ENCODE measurements around the gene MRPL45.

MRPL45 gene

GRCh38 chr17:38350035-38350434 lies 53.1 kb downstream of the MRPL45 start:
- no CpG with 5 or more reads among the region's 2 CpGs for WGBS (ENCODE audit: extremely low coverage, insufficient coverage, low lambda C conversion rate)
- H3K56ac ChIP-seq (ENCODE audit: low read length) = peak overlapping the region; percentile 18
- H3K27ac ChIP-seq (ENCODE audit: low read depth, low read length) = no peak overlapping the region
- no peak overlapping the region for H3K4me3 ChIP-seq (ENCODE audit: low read length)
- H2BK120ac ChIP-seq (ENCODE audit: low read depth, low read length) = no peak overlapping the region
- DNase-seq = peak; percentile 41
- no peak overlapping the region for H2BK15ac ChIP-seq (replicated peaks; ENCODE audit: low read depth)
- H2AK5ac ChIP-seq (ENCODE audit: low read length) = no peak overlapping the region
- no peaks in the 10 kb centered on the region for H3K27me3 ChIP-seq (ENCODE audit: insufficient read depth, low read length, poor library complexity)
- no peak overlapping the region for H3K4me2 ChIP-seq (ENCODE audit: low read length)
- H3K4ac ChIP-seq (ENCODE audit: low read depth, low read length) = no peak overlapping the region
- H4K5ac ChIP-seq (ENCODE audit: low read length) = no peak overlapping the region
- H3K4me1 ChIP-seq (ENCODE audit: control insufficient read depth, low read depth, low read length) = peaks cover 7% of the 10 kb centered on the region
- H3K79me2 ChIP-seq (ENCODE audit: control insufficient read depth, insufficient read depth, low read length) = peaks cover 13% of the 10 kb centered on the region
- no peaks in the 10 kb centered on the region for H3K36me3 ChIP-seq (ENCODE audit: control insufficient read depth, insufficient read depth, low read length)
- no peak overlapping the region for H3K18ac ChIP-seq (ENCODE audit: low read length)
- no peak overlapping the region for H4K8ac ChIP-seq (ENCODE audit: low read depth, low read length)
- no peak overlapping the region for H3K23ac ChIP-seq (ENCODE audit: low read length)
- H3K79me1 ChIP-seq (ENCODE audit: low read length) = peaks cover 7% of the 10 kb centered on the region
- H2BK5ac ChIP-seq (ENCODE audit: low read length) = no peak overlapping the region
- H3K9ac ChIP-seq (ENCODE audit: low read length) = no peak overlapping the region

GRCh38 chr17:38351412-38352222 lies 54.6 kb downstream of the MRPL45 start, which contains the start of gene SOCS7:
SOCS7 (plus strand) TSS chr17:38351844; CDS start chr17:38352053, 209 bp downstream.
- peak; percentile 93 for DNase-seq
- H2AK5ac ChIP-seq (ENCODE audit: low read length) = no peak within 1 kb of the TSS
- peak within 1 kb of the TSS; percentile 45 for H3K27ac ChIP-seq (ENCODE audit: low read depth, low read length)
- H4K8ac ChIP-seq (ENCODE audit: low read depth, low read length) = no peak within 1 kb of the TSS
- no peak within 1 kb of the TSS for H2BK120ac ChIP-seq (ENCODE audit: low read depth, low read length)
- no peak within 1 kb of the TSS for H2BK15ac ChIP-seq (replicated peaks; ENCODE audit: low read depth)
- no peaks in the 10 kb centered on the region for H3K36me3 ChIP-seq (ENCODE audit: control insufficient read depth, insufficient read depth, low read length)
- H4K5ac ChIP-seq (ENCODE audit: low read length) = no peak within 1 kb of the TSS
- peak within 1 kb of the TSS; percentile 14 for H3K4me2 ChIP-seq (ENCODE audit: low read length)
- peaks cover 9% of the 10 kb centered on the region for H3K4me1 ChIP-seq (ENCODE audit: control insufficient read depth, low read depth, low read length)
- peaks cover 9% of the 10 kb centered on the region for H3K79me1 ChIP-seq (ENCODE audit: low read length)
- peak within 1 kb of the TSS; percentile 40 for H2BK5ac ChIP-seq (ENCODE audit: low read length)
- H3K23ac ChIP-seq (ENCODE audit: low read length) = peak within 1 kb of the TSS; percentile 57
- peaks cover 18% of the 10 kb centered on the region for H3K79me2 ChIP-seq (ENCODE audit: control insufficient read depth, insufficient read depth, low read length)
- peak within 1 kb of the TSS; percentile 91 for H3K18ac ChIP-seq (ENCODE audit: low read length)
- no CpG with 5 or more reads among the region's 84 CpGs for whole genome bisulfite sequencing (ENCODE audit: extremely low coverage, insufficient coverage, low lambda C conversion rate)
- H3K4ac ChIP-seq (ENCODE audit: low read depth, low read length) = peak within 1 kb of the TSS; percentile 85
- peak within 1 kb of the TSS; percentile 52 for H3K4me3 ChIP-seq (ENCODE audit: low read length)
- no peaks in the 10 kb centered on the region for H3K27me3 ChIP-seq (ENCODE audit: insufficient read depth, low read length, poor library complexity)
- H3K56ac ChIP-seq (ENCODE audit: low read length) = peak within 1 kb of the TSS; percentile 92
- peak within 1 kb of the TSS; percentile 88 for H3K9ac ChIP-seq (ENCODE audit: low read length)

- no peak overlapping the region for H4K5ac ChIP-seq (ENCODE audit: low read length)
- H3K4me1 ChIP-seq (ENCODE audit: control insufficient read depth, low read depth, low read length) = peaks cover 9% of the 10 kb centered on the region
- H3K56ac ChIP-seq (ENCODE audit: low read length) = peak overlapping the region; percentile 92
- peak overlapping the region; percentile 91 for H3K18ac ChIP-seq (ENCODE audit: low read length)
- H2BK120ac ChIP-seq (ENCODE audit: low read depth, low read length) = no peak overlapping the region
- H4K8ac ChIP-seq (ENCODE audit: low read depth, low read length) = no peak overlapping the region
- peak overlapping the region; percentile 52 for H3K4me3 ChIP-seq (ENCODE audit: low read length)
- peak overlapping the region; percentile 88 for H3K9ac ChIP-seq (ENCODE audit: low read length)
- peak overlapping the region; percentile 85 for H3K4ac ChIP-seq (ENCODE audit: low read depth, low read length)
- DNase-seq = peak; percentile 67
- H3K79me2 ChIP-seq (ENCODE audit: control insufficient read depth, insufficient read depth, low read length) = peaks cover 21% of the 10 kb centered on the region
- no peaks in the 10 kb centered on the region for H3K36me3 ChIP-seq (ENCODE audit: control insufficient read depth, insufficient read depth, low read length)
- H2AK5ac ChIP-seq (ENCODE audit: low read length) = no peak overlapping the region
- WGBS (ENCODE audit: extremely low coverage, insufficient coverage, low lambda C conversion rate) = no CpG with 5 or more reads among the region's 72 CpGs
- peaks cover 11% of the 10 kb centered on the region for H3K79me1 ChIP-seq (ENCODE audit: low read length)
- peak overlapping the region; percentile 4 for H3K4me2 ChIP-seq (ENCODE audit: low read length)
- H3K27me3 ChIP-seq (ENCODE audit: insufficient read depth, low read length, poor library complexity) = no peaks in the 10 kb centered on the region
- H2BK5ac ChIP-seq (ENCODE audit: low read length) = no peak overlapping the region
- peak overlapping the region; percentile 57 for H3K23ac ChIP-seq (ENCODE audit: low read length)
- H2BK15ac ChIP-seq (replicated peaks; ENCODE audit: low read depth) = no peak overlapping the region
- peak overlapping the region; percentile 45 for H3K27ac ChIP-seq (ENCODE audit: low read depth, low read length)
Observed at GRCh38 chr17:38352245-38353085, 55.5 kb downstream of the MRPL45 start.

GRCh38 chr17:38353086-38353604 lies 56.2 kb downstream of the MRPL45 start:
- Histone ChIP-seq H3K56ac (ENCODE audit: low read length) (peak overlapping the region; percentile 92), H3K79me2 (ENCODE audit: control insufficient read depth, insufficient read depth, low read length) (peaks cover 22% of the 10 kb centered on the region), H3K27ac (ENCODE audit: low read depth, low read length) (no peak overlapping the region), H3K4ac (ENCODE audit: low read depth, low read length) (no peak overlapping the region), H3K23ac (ENCODE audit: low read length) (no peak overlapping the region), H3K9ac (ENCODE audit: low read length) (peak overlapping the region; percentile 88), H2BK5ac (ENCODE audit: low read length) (no peak overlapping the region), H3K4me3 (ENCODE audit: low read length) (peak overlapping the region; percentile 52), H3K18ac (ENCODE audit: low read length) (no peak overlapping the region), H4K5ac (ENCODE audit: low read length) (no peak overlapping the region), H3K4me2 (ENCODE audit: low read length) (peak overlapping the region; percentile 4), H3K27me3 (ENCODE audit: insufficient read depth, low read length, poor library complexity) (no peaks in the 10 kb centered on the region), H3K79me1 (ENCODE audit: low read length) (peaks cover 11% of the 10 kb centered on the region), H2BK15ac (replicated peaks; ENCODE audit: low read depth) (no peak overlapping the region), H4K8ac (ENCODE audit: low read depth, low read length) (no peak overlapping the region), H2BK120ac (ENCODE audit: low read depth, low read length) (no peak overlapping the region), H3K36me3 (ENCODE audit: control insufficient read depth, insufficient read depth, low read length) (no peaks in the 10 kb centered on the region), H2AK5ac (ENCODE audit: low read length) (no peak overlapping the region), H3K4me1 (ENCODE audit: control insufficient read depth, low read depth, low read length) (peaks cover 9% of the 10 kb centered on the region)
- no peak for DNase-seq
- WGBS (ENCODE audit: extremely low coverage, insufficient coverage, low lambda C conversion rate) = no CpG with 5 or more reads among the region's 8 CpGs

- Histone ChIP-seq H3K4me1 (ENCODE audit: control insufficient read depth, low read depth, low read length) (peaks cover 9% of the 10 kb centered on the region), H3K4me2 (ENCODE audit: low read length) (no peak overlapping the region), H2BK15ac (replicated peaks; ENCODE audit: low read depth) (no peak overlapping the region), H3K79me2 (ENCODE audit: control insufficient read depth, insufficient read depth, low read length) (peaks cover 24% of the 10 kb centered on the region), H3K56ac (ENCODE audit: low read length) (no peak overlapping the region), H3K18ac (ENCODE audit: low read length) (no peak overlapping the region), H4K8ac (ENCODE audit: low read depth, low read length) (no peak overlapping the region), H4K5ac (ENCODE audit: low read length) (no peak overlapping the region), H3K23ac (ENCODE audit: low read length) (no peak overlapping the region), H2BK120ac (ENCODE audit: low read depth, low read length) (no peak overlapping the region), H3K4me3 (ENCODE audit: low read length) (no peak overlapping the region), H3K79me1 (ENCODE audit: low read length) (peaks cover 11% of the 10 kb centered on the region), H3K36me3 (ENCODE audit: control insufficient read depth, insufficient read depth, low read length) (no peaks in the 10 kb centered on the region), H3K27ac (ENCODE audit: low read depth, low read length) (no peak overlapping the region), H3K27me3 (ENCODE audit: insufficient read depth, low read length, poor library complexity) (no peaks in the 10 kb centered on the region), H2AK5ac (ENCODE audit: low read length) (no peak overlapping the region), H2BK5ac (ENCODE audit: low read length) (no peak overlapping the region), H3K9ac (ENCODE audit: low read length) (no peak overlapping the region), H3K4ac (ENCODE audit: low read depth, low read length) (no peak overlapping the region)
- no CpG with 5 or more reads among the region's 13 CpGs for WGBS (ENCODE audit: extremely low coverage, insufficient coverage, low lambda C conversion rate)
- DNase-seq = no peak
Observed at GRCh38 chr17:38353668-38354067, 56.7 kb downstream of the MRPL45 start.
